ENCODE measurements around the gene CCDC107. TPM values are rescaled to one million over a fixed set of nuclear protein-coding genes. Genes with fewer than 3 reads are reported as not detected.

CCDC107 gene
- total RNA-seq, 2 donors from 2014 or later: 10.6 to 15.3 TPM

DNA sequence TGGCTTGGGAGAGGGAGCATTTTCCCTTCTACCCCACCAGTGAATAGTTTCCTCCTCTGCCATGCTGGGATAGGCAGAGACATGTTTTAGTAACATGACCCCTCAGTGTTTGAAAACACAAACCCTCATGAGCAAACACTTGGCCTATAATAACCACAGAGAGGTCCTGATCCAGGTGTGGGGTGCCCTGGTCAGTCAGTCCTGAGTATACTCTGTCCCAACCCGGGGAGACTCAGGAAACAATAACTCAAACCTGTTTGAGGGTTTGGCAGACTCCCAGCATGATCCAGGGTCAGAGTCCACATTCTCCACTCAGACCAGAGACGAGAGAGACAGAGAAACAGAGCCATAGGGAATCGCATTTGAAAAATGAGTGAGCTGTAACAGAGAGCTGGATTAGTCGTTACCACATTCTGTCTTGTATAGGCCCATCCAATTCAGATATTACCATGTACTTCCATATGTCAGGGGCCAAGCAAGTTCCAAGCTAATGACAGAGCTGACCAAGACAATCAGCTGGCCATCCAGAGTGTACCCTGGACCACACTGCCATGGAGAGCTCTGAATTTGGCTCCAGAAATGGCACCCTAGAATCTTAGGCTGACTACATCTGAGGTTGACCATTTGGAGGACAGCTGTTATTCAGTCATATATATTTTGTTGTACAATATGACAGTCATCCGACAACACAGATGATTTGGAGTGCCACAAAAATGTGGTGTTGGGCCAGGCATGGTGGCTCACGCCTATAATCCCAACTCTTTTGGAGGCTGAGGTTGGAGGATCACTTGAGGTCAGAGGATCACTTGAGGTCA, 11.4 kb downstream of the CCDC107 start:
- H3K36me3 Mint-ChIP-seq (ENCODE audit: low read depth): no peaks in the 10 kb centered on the region
- no peaks in the 10 kb centered on the region for H3K9me3 Mint-ChIP-seq
- H3K4me3 Mint-ChIP-seq: no peak overlapping the region

DNA sequence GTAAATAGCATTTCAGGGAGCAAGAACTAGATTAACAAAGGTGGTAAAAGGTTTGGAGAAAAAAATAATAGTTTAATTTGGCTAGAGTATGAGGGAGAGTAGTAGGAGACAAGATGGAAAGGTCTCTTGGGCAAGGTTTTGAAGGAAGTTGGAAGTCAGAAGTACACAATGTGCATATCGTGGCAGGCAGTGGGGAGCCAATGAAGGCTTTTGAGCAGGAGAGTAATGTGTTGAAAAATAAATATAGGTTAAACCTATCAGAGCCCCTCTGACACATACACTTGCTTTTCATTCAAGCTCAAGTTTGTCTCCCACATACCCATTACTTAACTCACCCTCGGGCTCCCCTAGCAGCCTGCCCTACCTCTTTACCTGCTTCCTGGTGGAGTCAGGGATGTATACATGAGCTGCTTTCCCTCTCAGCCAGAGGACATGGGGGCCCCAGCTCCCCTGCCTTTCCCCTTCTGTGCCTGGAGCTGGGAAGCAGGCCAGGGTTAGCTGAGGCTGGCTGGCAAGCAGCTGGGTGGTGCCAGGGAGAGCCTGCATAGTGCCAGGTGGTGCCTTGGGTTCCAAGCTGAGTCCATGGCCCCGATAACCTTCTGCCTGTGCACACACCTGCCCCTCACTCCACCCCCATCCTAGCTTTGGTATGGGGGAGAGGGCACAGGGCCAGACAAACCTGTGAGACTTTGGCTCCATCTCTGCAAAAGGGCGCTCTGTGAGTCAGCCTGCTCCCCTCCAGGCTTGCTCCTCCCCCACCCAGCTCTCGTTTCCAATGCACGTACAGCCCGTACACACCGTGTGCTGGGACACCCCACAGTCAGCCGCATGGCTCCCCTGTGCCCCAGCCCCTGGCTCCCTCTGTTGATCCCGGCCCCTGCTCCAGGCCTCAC, 15.3 kb downstream of the CCDC107 start, which contains the start of gene CA9:
TSS of gene CA9 (plus strand) at position 797 of the 893 bp plus-strand sequence. CDS start at position 829, 32 bp downstream.
- TF ChIP-seq, protein P1, sequence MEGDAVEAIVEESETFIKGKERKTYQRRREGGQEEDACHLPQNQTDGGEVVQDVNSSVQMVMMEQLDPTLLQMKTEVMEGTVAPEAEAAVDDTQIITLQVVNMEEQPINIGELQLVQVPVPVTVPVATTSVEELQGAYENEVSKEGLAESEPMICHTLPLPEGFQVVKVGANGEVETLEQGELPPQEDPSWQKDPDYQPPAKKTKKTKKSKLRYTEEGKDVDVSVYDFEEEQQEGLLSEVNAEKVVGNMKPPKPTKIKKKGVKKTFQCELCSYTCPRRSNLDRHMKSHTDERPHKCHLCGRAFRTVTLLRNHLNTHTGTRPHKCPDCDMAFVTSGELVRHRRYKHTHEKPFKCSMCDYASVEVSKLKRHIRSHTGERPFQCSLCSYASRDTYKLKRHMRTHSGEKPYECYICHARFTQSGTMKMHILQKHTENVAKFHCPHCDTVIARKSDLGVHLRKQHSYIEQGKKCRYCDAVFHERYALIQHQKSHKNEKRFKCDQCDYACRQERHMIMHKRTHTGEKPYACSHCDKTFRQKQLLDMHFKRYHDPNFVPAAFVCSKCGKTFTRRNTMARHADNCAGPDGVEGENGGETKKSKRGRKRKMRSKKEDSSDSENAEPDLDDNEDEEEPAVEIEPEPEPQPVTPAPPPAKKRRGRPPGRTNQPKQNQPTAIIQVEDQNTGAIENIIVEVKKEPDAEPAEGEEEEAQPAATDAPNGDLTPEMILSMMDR (conservative IDR thresholded peaks at IDR 0.05): no peak
- DNase-seq: no peak
- Mint-ChIP-seq H3K4me3 (peak within 1 kb of the TSS; percentile 68), H3K9me3 (no peaks in the 10 kb centered on the region), H3K4me1 (peaks cover 9% of the 10 kb centered on the region), H3K27me3 (ENCODE audit: insufficient read depth) (peaks cover 24% of the 10 kb centered on the region), H3K36me3 (ENCODE audit: low read depth) (no peaks in the 10 kb centered on the region), H3K27ac (no peak within 1 kb of the TSS)
- Histone ChIP-seq H3K9ac (ENCODE audit: extremely low read depth, low read length, poor library complexity, severe bottlenecking) (no peak within 1 kb of the TSS), H3K4me1 (ENCODE audit: control insufficient read depth, insufficient read depth, low read length) (no peaks in the 10 kb centered on the region), H3K9me3 (ENCODE audit: control insufficient read depth, low read length) (no peaks in the 10 kb centered on the region), H3K36me3 (ENCODE audit: control insufficient read depth, insufficient read depth, low read length) (no peaks in the 10 kb centered on the region), H3K27me3 (ENCODE audit: control insufficient read depth, insufficient read depth, low read length, poor library complexity, severe bottlenecking) (peaks cover 18% of the 10 kb centered on the region), H3K27ac (ENCODE audit: low read depth, low read length) (no peak within 1 kb of the TSS), H3K4me3 (ENCODE audit: low read length) (no peak within 1 kb of the TSS)
- 87 to 89% methylated on average over 4 to 10 of the region's 10 CpGs for WGBS, 2 experiments (ENCODE audit: insufficient coverage in 1 of 2, insufficient read length in 1 of 2)

More for the DNA sequence above, 11.4 kb downstream of the CCDC107 start:
- H3K36me3 ChIP-seq (ENCODE audit: control insufficient read depth, insufficient read depth, low read length): no peaks in the 10 kb centered on the region
- no peaks in the 10 kb centered on the region for H3K9me3 ChIP-seq (ENCODE audit: control insufficient read depth, low read length)
- Mint-ChIP-seq H3K27ac (no peak overlapping the region), H3K4me1 (peaks cover 4% of the 10 kb centered on the region), H3K27me3 (ENCODE audit: insufficient read depth) (peaks cover 19% of the 10 kb centered on the region)
- TF ChIP-seq, protein P1 (conservative IDR thresholded peaks at IDR 0.05): no peak
- peaks cover 16% of the 10 kb centered on the region for H3K27me3 ChIP-seq (ENCODE audit: control insufficient read depth, insufficient read depth, low read length, poor library complexity, severe bottlenecking)
- no peaks in the 10 kb centered on the region for H3K4me1 ChIP-seq (ENCODE audit: control insufficient read depth, insufficient read depth, low read length)
- DNase-seq: no peak
- H3K4me3 ChIP-seq (ENCODE audit: low read length): no peak overlapping the region
- 68 to 86% methylated on average over 6 of the region's 6 CpGs for WGBS, 2 experiments (ENCODE audit: insufficient coverage in 1 of 2, insufficient read length in 1 of 2)
- H3K9ac ChIP-seq (ENCODE audit: extremely low read depth, low read length, poor library complexity, severe bottlenecking): no peak overlapping the region
- H3K27ac ChIP-seq (ENCODE audit: low read depth, low read length): no peak overlapping the region

DNA sequence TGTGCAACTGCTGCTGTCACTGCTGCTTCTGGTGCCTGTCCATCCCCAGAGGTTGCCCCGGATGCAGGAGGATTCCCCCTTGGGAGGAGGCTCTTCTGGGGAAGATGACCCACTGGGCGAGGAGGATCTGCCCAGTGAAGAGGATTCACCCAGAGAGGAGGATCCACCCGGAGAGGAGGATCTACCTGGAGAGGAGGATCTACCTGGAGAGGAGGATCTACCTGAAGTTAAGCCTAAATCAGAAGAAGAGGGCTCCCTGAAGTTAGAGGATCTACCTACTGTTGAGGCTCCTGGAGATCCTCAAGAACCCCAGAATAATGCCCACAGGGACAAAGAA, 15.9 kb downstream of the CCDC107 start:
- H3K9ac ChIP-seq (ENCODE audit: extremely low read depth, low read length, poor library complexity, severe bottlenecking): no peak overlapping the region
- no peaks in the 10 kb centered on the region for H3K36me3 ChIP-seq (ENCODE audit: control insufficient read depth, insufficient read depth, low read length)
- H3K4me1 ChIP-seq (ENCODE audit: control insufficient read depth, insufficient read depth, low read length): no peaks in the 10 kb centered on the region
- H3K4me3 ChIP-seq (ENCODE audit: low read length): no peak overlapping the region
- no peak for DNase-seq
- Mint-ChIP-seq H3K4me3 (no peak overlapping the region), H3K4me1 (peaks cover 9% of the 10 kb centered on the region), H3K9me3 (no peaks in the 10 kb centered on the region), H3K27me3 (ENCODE audit: insufficient read depth) (peaks cover 24% of the 10 kb centered on the region), H3K27ac (no peak overlapping the region), H3K36me3 (ENCODE audit: low read depth) (no peaks in the 10 kb centered on the region)
- H3K9me3 ChIP-seq (ENCODE audit: control insufficient read depth, low read length): no peaks in the 10 kb centered on the region
- peaks cover 18% of the 10 kb centered on the region for H3K27me3 ChIP-seq (ENCODE audit: control insufficient read depth, insufficient read depth, low read length, poor library complexity, severe bottlenecking)
- TF ChIP-seq, protein P1 (conservative IDR thresholded peaks at IDR 0.05): no peak
- WGBS, 2 experiments (ENCODE audit: insufficient coverage in 1 of 2, insufficient read length in 1 of 2): 85 to 100% methylated on average over 1 to 3 of the region's 3 CpGs
- no peak overlapping the region for H3K27ac ChIP-seq (ENCODE audit: low read depth, low read length)
